Karpas-422 (cell line): ENCODE results near the gene IGLL5. TPM values are rescaled to one million over a fixed set of nuclear protein-coding genes. Genes with fewer than 3 reads are reported as not detected.

Experiments used
- DNase-seq: peaks from one replicate; pipeline ENCODE4 v3.0.0-alpha.2; 2015
- H2AFZ ChIP-seq: fragments of 200-600 bp; sonication (generic); 2 replicates; pipeline ENCODE4 v1.6.1; 2014; ENCODE audit warnings: antibody characterized with exemption, low read length, mixed read lengths
- H3K27ac ChIP-seq: fragments of 200-600 bp; sonication (generic); 2 replicates; pipeline ENCODE4 v1.5.1; 2014; ENCODE audit warnings: mild to moderate bottlenecking, low read length, moderate library complexity
- H3K27me3 ChIP-seq: fragments of 200-600 bp; sonication (generic); 2 replicates; pipeline ENCODE4 v1.6.1; 2014; ENCODE audit warnings: low read length, mixed read lengths
- H3K36me3 ChIP-seq: fragments of 200-600 bp; sonication (generic); 2 replicates; pipeline ENCODE4 v1.6.1; 2014; ENCODE audit warnings: low read length, mixed read lengths; ENCODE audit not compliant: insufficient read depth
- H3K4me1 ChIP-seq: fragments of 200-600 bp; sonication (generic); 2 replicates; pipeline ENCODE4 v1.6.1; 2014; ENCODE audit warnings: mild to moderate bottlenecking, low read length, mixed read lengths
- H3K4me2 ChIP-seq: fragments of 200-600 bp; sonication (generic); 2 replicates; pipeline ENCODE4 v1.6.1; 2014; ENCODE audit warnings: low read length, low read depth, mild to moderate bottlenecking; ENCODE audit not compliant: poor library complexity, severe bottlenecking
- H3K4me3 ChIP-seq: fragments of 200-600 bp; sonication (generic); 2 replicates; pipeline ENCODE4 v1.5.1; 2014; ENCODE audit warnings: mild to moderate bottlenecking, antibody characterized with exemption, low read length, mixed read lengths
- H3K79me2 ChIP-seq: fragments of 200-600 bp; sonication (generic); 2 replicates; pipeline ENCODE4 v1.6.1; 2014; ENCODE audit warnings: mild to moderate bottlenecking, low read length, mixed read lengths
- H3K9ac ChIP-seq: fragments of 200-600 bp; sonication (generic); 2 replicates; pipeline ENCODE4 v1.6.0; 2014; ENCODE audit warnings: low read length
- H3K9me2 ChIP-seq: fragments of 200-600 bp; sonication (generic), shearing (Covaris generic); replicated peaks from 2 replicates; pipeline ENCODE4 v1.6.0; 2014; ENCODE audit warnings: mild to moderate bottlenecking, low read length, moderate library complexity; ENCODE audit not compliant: insufficient read depth
- H3K9me3 ChIP-seq: fragments of 300-700, 200-600 bp; sonication (generic); 2 replicates; pipeline ENCODE4 v1.6.1; 2014; ENCODE audit warnings: low read length, mixed read lengths
- H4K20me1 ChIP-seq: fragments of 200-600 bp; sonication (generic); 2 replicates; pipeline ENCODE4 v1.6.1; 2014; ENCODE audit warnings: mild to moderate bottlenecking, antibody characterized with exemption, low read length, low read depth; ENCODE audit not compliant: insufficient read depth
- total RNA-seq: library from RNA; depleted of rRNA; stranded (reverse); fragments of >200 nt; shearing (Covaris generic); gene quantifications from 2 replicates; pipeline ENCODE4 v1.2.3, GENCODE V29; 2014; ENCODE audit warnings: low replicate concordance

IGLL5 gene
- total RNA-seq, 1 experiment from 2014 or later = 1.1 TPM

- no peak overlapping the region for H3K4me3 ChIP-seq
- H3K9ac ChIP-seq = peak overlapping the region; percentile 61
- peak overlapping the region; percentile 88 for H3K27ac ChIP-seq
- H3K9me3 ChIP-seq = no peaks in the 10 kb centered on the region
- H3K9me2 ChIP-seq = no peaks in the 10 kb centered on the region
- peak; percentile 62 for DNase-seq
- peaks cover 81% of the 10 kb centered on the region for H3K4me1 ChIP-seq
- no peaks in the 10 kb centered on the region for H3K27me3 ChIP-seq
- no peak overlapping the region for H2AFZ ChIP-seq
- no peaks in the 10 kb centered on the region for H3K79me2 ChIP-seq
- H3K4me2 ChIP-seq = peak overlapping the region; percentile 61
- H3K36me3 ChIP-seq = no peaks in the 10 kb centered on the region
- no peaks in the 10 kb centered on the region for H4K20me1 ChIP-seq
Measured at GRCh38 chr22:22856364-22856763, 31.3 kb upstream of the IGLL5 start.

- no peaks in the 10 kb centered on the region for H4K20me1 ChIP-seq
- peaks cover 86% of the 10 kb centered on the region for H3K4me1 ChIP-seq
- DNase-seq = no peak
- no peaks in the 10 kb centered on the region for H3K27me3 ChIP-seq
- H3K9ac ChIP-seq = peak overlapping the region; percentile 61
- H3K9me3 ChIP-seq = no peaks in the 10 kb centered on the region
- H3K9me2 ChIP-seq = no peaks in the 10 kb centered on the region
- no peak overlapping the region for H2AFZ ChIP-seq
- peak overlapping the region; percentile 88 for H3K27ac ChIP-seq
- H3K4me2 ChIP-seq = peak overlapping the region; percentile 61
- H3K79me2 ChIP-seq = no peaks in the 10 kb centered on the region
- H3K4me3 ChIP-seq = peak overlapping the region; percentile 30; the same call in 1 of the 2 replicates
- no peaks in the 10 kb centered on the region for H3K36me3 ChIP-seq
Measured at GRCh38 chr22:22856885-22857606, 30.6 kb upstream of the IGLL5 start.

- H3K79me2 ChIP-seq = no peaks in the 10 kb centered on the region
- peak; percentile 56 for DNase-seq
- H3K4me2 ChIP-seq = peak overlapping the region; percentile 61
- no peaks in the 10 kb centered on the region for H4K20me1 ChIP-seq
- H3K27ac ChIP-seq = peak overlapping the region; percentile 88
- no peaks in the 10 kb centered on the region for H3K36me3 ChIP-seq
- H3K9ac ChIP-seq = peak overlapping the region; percentile 61
- H3K4me3 ChIP-seq = peak overlapping the region; percentile 30; the same call in 1 of the 2 replicates
- peak overlapping the region; percentile 54; the same call in 1 of the 2 replicates for H2AFZ ChIP-seq
- H3K4me1 ChIP-seq = peaks cover 92% of the 10 kb centered on the region
- no peaks in the 10 kb centered on the region for H3K9me2 ChIP-seq
- no peaks in the 10 kb centered on the region for H3K9me3 ChIP-seq
- no peaks in the 10 kb centered on the region for H3K27me3 ChIP-seq
Measured at GRCh38 chr22:22857607-22858558, 29.7 kb upstream of the IGLL5 start.

- H3K4me3 ChIP-seq = peak overlapping the region; percentile 30; the same call in 1 of the 2 replicates
- H3K27me3 ChIP-seq = no peaks in the 10 kb centered on the region
- no peak overlapping the region; the same call in 1 of the 2 replicates for H2AFZ ChIP-seq
- H3K9me3 ChIP-seq = no peaks in the 10 kb centered on the region
- H3K9me2 ChIP-seq = no peaks in the 10 kb centered on the region
- no peaks in the 10 kb centered on the region for H3K79me2 ChIP-seq
- H3K27ac ChIP-seq = peak overlapping the region; percentile 88
- H3K4me1 ChIP-seq = peaks cover 92% of the 10 kb centered on the region
- peak overlapping the region; percentile 61 for H3K9ac ChIP-seq
- no peaks in the 10 kb centered on the region for H3K36me3 ChIP-seq
- no peak for DNase-seq
- H3K4me2 ChIP-seq = peak overlapping the region; percentile 61
- H4K20me1 ChIP-seq = no peaks in the 10 kb centered on the region
Measured at GRCh38 chr22:22858559-22858937, 29.1 kb upstream of the IGLL5 start.

GRCh38 chr22:22863001-22863400, 24.6 kb upstream of the IGLL5 start:
- Histone ChIP-seq H3K9me3 (no peaks in the 10 kb centered on the region), H4K20me1 (no peaks in the 10 kb centered on the region), H3K27me3 (no peaks in the 10 kb centered on the region), H3K4me2 (no peak overlapping the region), H3K79me2 (no peaks in the 10 kb centered on the region), H3K4me1 (peaks cover 95% of the 10 kb centered on the region), H3K9me2 (no peaks in the 10 kb centered on the region), H3K36me3 (no peaks in the 10 kb centered on the region), H3K9ac (no peak overlapping the region), H3K27ac (peak overlapping the region; percentile 99), H2AFZ (no peak overlapping the region), H3K4me3 (no peak overlapping the region)
- no peak for DNase-seq

DNA sequence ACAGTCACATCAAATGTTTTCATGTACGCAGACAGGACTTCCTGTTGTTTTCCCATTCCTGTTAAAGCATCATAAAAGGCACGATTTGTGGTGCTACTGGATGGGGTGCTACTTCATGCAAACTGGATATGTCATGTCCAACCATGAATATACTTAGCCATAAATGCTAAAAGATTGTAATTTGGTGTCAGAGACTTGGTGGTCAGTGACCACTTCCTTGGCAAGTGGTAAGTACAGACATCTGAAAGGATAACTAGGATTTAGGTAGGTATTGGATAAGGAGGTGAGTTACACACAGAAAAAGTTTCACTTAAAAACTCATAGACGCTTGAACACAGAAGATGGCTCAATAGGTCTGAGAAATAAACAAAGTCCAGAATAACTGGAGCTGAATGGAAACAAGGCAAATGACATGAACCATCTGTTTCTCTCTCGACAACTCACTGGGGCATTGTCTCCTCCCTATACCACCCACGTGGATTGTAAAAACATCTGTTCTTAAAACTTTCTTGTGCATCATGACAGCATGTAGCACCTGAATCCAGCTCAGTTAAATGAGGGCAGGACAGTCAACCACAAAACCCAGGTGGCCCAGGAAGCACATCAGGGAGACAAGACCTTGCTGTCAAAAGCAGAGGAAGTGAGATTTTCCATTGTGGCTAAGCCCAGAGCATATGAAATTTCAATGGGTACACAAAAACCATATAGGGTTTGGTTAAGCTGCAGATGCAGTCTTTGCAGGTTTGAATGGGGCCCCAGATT, 22.1 kb upstream of the IGLL5 start:
- peak overlapping the region; percentile 99 for H3K27ac ChIP-seq
- peak overlapping the region; percentile 80 for H3K9ac ChIP-seq
- H3K4me2 ChIP-seq = peak overlapping the region; percentile 61
- H3K79me2 ChIP-seq = no peaks in the 10 kb centered on the region
- H3K27me3 ChIP-seq = no peaks in the 10 kb centered on the region
- DNase-seq = peak; percentile 92
- no peak overlapping the region for H2AFZ ChIP-seq
- no peaks in the 10 kb centered on the region for H4K20me1 ChIP-seq
- peaks cover 100% of the 10 kb centered on the region for H3K4me1 ChIP-seq
- no peaks in the 10 kb centered on the region for H3K36me3 ChIP-seq
- H3K9me2 ChIP-seq = no peaks in the 10 kb centered on the region
- H3K4me3 ChIP-seq = peak overlapping the region; percentile 26
- H3K9me3 ChIP-seq = no peaks in the 10 kb centered on the region

DNA sequence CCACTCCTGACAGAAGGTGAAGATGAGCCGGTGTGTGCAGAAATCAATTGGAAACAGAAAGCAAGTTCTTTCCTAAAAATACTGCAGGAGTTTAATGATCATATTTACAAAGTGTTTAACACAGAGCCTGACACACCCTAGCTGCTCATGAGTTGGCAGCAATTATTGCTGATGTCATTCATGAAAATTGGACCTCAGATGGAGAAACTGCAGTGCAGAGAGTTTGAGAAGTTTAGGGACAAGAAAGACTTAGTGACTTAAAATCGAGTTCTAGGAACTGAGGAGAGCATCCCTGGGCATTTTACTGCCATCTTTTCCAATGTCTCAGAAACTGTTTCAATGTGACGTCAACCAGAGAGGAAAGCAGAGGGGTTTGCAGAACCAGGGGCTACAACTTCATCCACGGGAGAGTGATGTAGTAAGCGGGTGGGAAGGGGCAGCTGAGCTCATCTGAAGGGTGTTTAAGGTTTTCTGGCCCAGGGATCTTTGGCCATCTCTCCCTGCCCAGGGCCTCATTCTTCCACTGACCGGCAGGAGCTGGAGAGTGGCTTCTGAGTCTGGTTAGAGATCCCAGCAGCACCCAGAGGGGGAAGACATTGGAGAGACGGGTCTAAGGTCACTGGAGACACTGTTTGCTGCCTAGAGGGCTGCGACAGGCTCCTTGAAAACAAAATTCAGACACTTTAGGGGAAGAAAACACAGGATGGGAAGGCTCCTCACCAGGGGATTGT, 21.1 kb upstream of the IGLL5 start:
- peak; percentile 74 for DNase-seq
- H4K20me1 ChIP-seq = no peaks in the 10 kb centered on the region
- no peaks in the 10 kb centered on the region for H3K27me3 ChIP-seq
- H3K79me2 ChIP-seq = no peaks in the 10 kb centered on the region
- peaks cover 100% of the 10 kb centered on the region for H3K4me1 ChIP-seq
- no peaks in the 10 kb centered on the region for H3K36me3 ChIP-seq
- H2AFZ ChIP-seq = no peak overlapping the region
- H3K4me3 ChIP-seq = peak overlapping the region; percentile 47
- peak overlapping the region; percentile 80 for H3K9ac ChIP-seq
- H3K9me3 ChIP-seq = no peaks in the 10 kb centered on the region
- peak overlapping the region; percentile 61 for H3K4me2 ChIP-seq
- H3K9me2 ChIP-seq = no peaks in the 10 kb centered on the region
- peak overlapping the region; percentile 99 for H3K27ac ChIP-seq
